HL-60 (cell line): ENCODE results near the gene KIF3C.
"Not testable (repeated sequence)": the region's sequence is repeated elsewhere in the genome, so short reads cannot be mapped to it uniquely, and the experiment has no call there.

Experiments used
- DNase-seq, 2 experiments: peaks; one replicate each; pipeline ENCODE4 v3.0.0-alpha.2; 2010 to 2020; ENCODE audit warnings: low read depth in 1 of 2, low spot score in 1 of 2
- H3K27ac ChIP-seq: fragments of 250-450 bp; sonication (Bioruptor Pico); replicated peaks from 2 replicates; pipeline ENCODE4 v1.5.1; 2020; ENCODE audit warnings: mild to moderate bottlenecking, moderate library complexity
- H3K27me3 ChIP-seq: fragments of 250-450 bp; sonication (Bioruptor Pico); 2 replicates; pipeline ENCODE4 v1.5.1; 2021; ENCODE audit warnings: mild to moderate bottlenecking, moderate library complexity; ENCODE audit not compliant: insufficient read depth, poor library complexity, severe bottlenecking
- H3K4me3 ChIP-seq: replicated peaks from 2 replicates; pipeline ENCODE4 v1.5.1; 2011; ENCODE audit warnings: mild to moderate bottlenecking, control low read depth, low read length; ENCODE audit not compliant: insufficient read depth
- GABPA ChIP-seq: IDR thresholded peaks from 2 replicates; pipeline ENCODE4 v1.6.1; 2012; ENCODE audit warnings: low read depth
- POLR2AphosphoS5 ChIP-seq: IDR thresholded peaks from 2 replicates; pipeline ENCODE4 v1.6.1; 2012; ENCODE audit warnings: low read depth
- SPI1 ChIP-seq: IDR thresholded peaks from 2 replicates; pipeline ENCODE4 v1.6.1; 2012; ENCODE audit warnings: low read depth, mild to moderate bottlenecking, borderline replicate concordance
- TF ChIP-seq, protein P1 (sequence below): IDR thresholded peaks from 2 replicates; pipeline ENCODE4 v1.6.1; 2012; ENCODE audit warnings: low read depth; ENCODE audit not compliant: insufficient replicate concordance
- TF ChIP-seq, protein P2 (sequence below): IDR thresholded peaks from one replicate; pipeline ENCODE4 v1.5.1; 2011; ENCODE audit warnings: low read length, control low read depth, inconsistent platforms; ENCODE audit not compliant: insufficient read depth

Gene KIF3C

DNA sequence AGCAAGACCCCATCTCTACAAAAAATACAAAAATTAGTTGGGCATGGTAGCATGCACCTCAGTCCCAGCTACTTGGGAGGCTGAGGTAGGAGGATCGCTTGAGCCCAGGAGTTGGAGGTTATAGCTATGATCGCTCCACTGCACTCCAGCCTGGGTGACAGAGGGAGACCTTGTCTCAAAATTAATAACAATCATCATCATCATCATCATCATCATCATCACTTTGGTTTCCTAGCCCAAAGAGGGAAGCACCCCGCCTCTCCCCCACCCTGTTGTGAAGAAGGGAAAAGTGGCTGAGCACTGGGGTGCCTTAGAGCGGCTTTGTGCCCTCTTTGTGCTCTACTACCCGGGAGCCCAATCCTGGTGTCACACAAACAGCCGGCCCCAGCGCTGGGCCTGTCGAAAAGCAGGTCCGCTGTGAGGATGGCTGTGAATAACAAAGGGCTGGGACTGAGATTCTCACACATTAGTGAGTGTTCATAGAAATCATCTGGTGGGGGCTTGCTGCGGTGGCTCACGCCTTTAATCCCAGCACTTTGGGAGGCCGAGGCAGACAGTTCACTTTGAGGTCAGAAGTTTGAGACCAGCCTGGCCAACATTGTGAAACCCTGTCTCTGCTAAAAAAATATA lies 61.4 kb downstream of the KIF3C start:
- TF ChIP-seq, protein P1, sequence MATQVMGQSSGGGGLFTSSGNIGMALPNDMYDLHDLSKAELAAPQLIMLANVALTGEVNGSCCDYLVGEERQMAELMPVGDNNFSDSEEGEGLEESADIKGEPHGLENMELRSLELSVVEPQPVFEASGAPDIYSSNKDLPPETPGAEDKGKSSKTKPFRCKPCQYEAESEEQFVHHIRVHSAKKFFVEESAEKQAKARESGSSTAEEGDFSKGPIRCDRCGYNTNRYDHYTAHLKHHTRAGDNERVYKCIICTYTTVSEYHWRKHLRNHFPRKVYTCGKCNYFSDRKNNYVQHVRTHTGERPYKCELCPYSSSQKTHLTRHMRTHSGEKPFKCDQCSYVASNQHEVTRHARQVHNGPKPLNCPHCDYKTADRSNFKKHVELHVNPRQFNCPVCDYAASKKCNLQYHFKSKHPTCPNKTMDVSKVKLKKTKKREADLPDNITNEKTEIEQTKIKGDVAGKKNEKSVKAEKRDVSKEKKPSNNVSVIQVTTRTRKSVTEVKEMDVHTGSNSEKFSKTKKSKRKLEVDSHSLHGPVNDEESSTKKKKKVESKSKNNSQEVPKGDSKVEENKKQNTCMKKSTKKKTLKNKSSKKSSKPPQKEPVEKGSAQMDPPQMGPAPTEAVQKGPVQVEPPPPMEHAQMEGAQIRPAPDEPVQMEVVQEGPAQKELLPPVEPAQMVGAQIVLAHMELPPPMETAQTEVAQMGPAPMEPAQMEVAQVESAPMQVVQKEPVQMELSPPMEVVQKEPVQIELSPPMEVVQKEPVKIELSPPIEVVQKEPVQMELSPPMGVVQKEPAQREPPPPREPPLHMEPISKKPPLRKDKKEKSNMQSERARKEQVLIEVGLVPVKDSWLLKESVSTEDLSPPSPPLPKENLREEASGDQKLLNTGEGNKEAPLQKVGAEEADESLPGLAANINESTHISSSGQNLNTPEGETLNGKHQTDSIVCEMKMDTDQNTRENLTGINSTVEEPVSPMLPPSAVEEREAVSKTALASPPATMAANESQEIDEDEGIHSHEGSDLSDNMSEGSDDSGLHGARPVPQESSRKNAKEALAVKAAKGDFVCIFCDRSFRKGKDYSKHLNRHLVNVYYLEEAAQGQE, result no peak
- TF ChIP-seq GABPA (no peak), SPI1 (no peak), POLR2AphosphoS5 (no peak)
- TF ChIP-seq, protein P2, sequence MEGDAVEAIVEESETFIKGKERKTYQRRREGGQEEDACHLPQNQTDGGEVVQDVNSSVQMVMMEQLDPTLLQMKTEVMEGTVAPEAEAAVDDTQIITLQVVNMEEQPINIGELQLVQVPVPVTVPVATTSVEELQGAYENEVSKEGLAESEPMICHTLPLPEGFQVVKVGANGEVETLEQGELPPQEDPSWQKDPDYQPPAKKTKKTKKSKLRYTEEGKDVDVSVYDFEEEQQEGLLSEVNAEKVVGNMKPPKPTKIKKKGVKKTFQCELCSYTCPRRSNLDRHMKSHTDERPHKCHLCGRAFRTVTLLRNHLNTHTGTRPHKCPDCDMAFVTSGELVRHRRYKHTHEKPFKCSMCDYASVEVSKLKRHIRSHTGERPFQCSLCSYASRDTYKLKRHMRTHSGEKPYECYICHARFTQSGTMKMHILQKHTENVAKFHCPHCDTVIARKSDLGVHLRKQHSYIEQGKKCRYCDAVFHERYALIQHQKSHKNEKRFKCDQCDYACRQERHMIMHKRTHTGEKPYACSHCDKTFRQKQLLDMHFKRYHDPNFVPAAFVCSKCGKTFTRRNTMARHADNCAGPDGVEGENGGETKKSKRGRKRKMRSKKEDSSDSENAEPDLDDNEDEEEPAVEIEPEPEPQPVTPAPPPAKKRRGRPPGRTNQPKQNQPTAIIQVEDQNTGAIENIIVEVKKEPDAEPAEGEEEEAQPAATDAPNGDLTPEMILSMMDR, result no peak
- Histone ChIP-seq H3K4me3 (no peak overlapping the region), H3K27ac (no peak overlapping the region), H3K27me3 (no peaks in the 10 kb centered on the region)
- DNase-seq, result no peak

DNA sequence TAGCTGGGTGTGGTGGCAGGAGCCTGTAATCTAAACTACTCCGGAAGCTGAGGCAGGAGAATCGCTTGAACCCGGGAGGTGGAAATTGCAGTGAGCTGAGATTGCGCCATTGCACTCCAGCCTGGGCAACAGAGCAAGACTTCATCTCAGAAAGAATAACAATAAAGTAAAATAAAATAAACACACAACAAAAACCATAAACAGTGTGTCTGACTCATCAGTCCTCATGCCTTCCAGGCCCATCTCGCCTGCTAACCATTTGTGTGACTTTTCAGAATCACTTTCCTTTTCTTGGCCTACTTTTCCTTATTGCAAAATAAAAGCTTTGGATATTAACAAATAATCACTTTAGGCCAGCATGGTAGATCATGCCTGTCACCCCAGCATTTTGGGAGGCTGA lies 62.0 kb downstream of the KIF3C start:
- TF ChIP-seq, protein P1, result no peak
- no peak for TF ChIP-seq GABPA
- TF ChIP-seq, protein P2, result no peak
- no peak overlapping the region for H3K4me3 ChIP-seq
- no peak for DNase-seq
- no peaks in the 10 kb centered on the region for H3K27me3 ChIP-seq
- no peak overlapping the region for H3K27ac ChIP-seq

DNA sequence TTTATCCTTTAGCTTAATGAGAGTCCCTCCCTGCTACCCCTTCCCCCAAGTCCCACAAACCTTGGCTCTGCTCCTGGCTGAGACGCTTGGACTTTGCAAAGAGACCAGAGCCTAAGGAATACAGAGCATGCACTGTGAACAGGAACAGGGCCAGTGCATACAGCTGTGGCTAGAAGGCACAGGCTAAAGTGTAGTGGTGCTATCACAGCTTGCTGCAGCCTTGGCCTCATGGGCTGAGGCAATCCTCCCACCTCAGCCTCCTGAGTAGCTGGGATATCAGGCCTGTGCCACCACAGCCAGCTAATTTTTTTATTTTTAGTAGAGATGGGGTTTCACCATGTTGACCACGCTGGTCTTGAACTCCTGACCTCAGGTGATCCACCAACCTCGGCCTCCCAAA lies 64.5 kb downstream of the KIF3C start:
- DNase-seq, result no peak
- H3K4me3 ChIP-seq, result no peak overlapping the region
- H3K27ac ChIP-seq, result no peak overlapping the region
- TF ChIP-seq SPI1 (no peak), POLR2AphosphoS5 (no peak), GABPA (no peak)
- TF ChIP-seq, protein P2, result no peak
- TF ChIP-seq, protein P1, result no peak
- no peaks in the 10 kb centered on the region for H3K27me3 ChIP-seq

DNA sequence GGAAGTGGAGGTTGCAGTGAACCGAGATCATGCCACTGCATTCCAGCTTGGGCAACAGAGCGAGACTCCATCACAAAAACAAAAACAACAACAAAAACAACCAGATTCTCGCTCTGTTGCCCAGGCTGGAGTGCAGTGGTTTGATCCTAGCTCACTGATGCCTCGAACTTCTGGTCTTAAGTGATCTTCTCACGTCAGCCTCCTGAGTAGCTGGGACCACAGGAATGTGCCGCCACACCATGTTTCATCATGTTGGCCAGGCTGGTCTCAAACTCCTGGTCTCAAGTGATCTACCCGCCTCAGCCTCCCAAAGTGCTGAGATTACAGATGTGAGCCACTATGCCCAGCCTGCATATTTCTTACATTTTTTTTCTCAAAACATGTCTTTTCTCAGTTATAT lies 64.9 kb downstream of the KIF3C start:
- not testable (repeated sequence) for H3K4me3 ChIP-seq, H3K27me3 ChIP-seq, H3K27ac ChIP-seq, DNase-seq
